ENCODE data around the gene GNAZ. TPM values are rescaled to one million over a fixed set of nuclear protein-coding genes. Genes with fewer than 3 reads are reported as not detected.

GNAZ gene
- total and polyA plus RNA-seq, 2 experiments from 2014 or later, result 0.24 to 0.65 TPM

DNA sequence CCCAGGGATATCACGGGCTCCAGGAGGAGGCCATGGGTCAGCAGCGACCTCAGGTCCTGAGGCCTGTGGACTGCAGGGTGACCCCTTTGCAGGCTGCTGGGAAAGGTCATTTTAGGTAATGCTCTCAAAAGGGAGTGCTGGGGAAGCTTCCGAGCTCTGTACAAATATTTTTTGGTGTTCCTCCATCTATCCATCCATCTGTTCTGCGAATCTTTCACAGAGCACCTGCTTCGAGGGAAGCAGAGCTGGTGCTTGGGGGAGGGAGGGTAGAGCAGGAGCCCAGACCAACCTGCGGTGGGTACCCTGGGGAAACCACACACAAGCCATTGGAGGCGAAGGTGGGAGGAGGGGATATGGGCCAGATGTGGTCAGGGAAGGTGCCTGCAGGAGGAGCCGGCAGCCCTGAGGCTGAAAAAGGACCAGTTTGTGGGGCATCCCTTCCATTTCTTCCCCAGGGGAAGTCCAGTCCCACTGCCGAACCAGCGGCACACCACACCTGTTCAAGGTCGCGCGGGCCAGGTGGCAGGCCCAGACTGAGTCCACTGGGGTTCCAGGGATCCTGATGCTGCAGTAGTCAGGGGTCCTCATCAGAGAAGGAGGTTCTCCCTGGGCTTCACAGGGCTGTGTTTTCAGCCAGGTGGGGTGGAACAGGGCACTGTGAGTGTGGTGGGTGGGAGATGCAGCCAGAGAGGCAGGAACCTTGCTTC, 13.1 kb downstream of the GNAZ start:
- H3F3A ChIP-seq (ENCODE audit: insufficient read depth), result no peaks in the 10 kb centered on the region
- in situ Hi-C loops (cut with MboI), result no loop called here
- H3K9me2 ChIP-seq (ENCODE audit: insufficient read depth), result no peaks in the 10 kb centered on the region
- no peak overlapping the region for H3K4me2 ChIP-seq (ENCODE audit: unreplicated experiment)
- WGBS, 2 experiments (ENCODE audit: low coverage in 1 of 2, low lambda C conversion rate in 2 of 2, missing lambda C conversion rate in 2 of 2), result 69 to 75% methylated on average over 13 of the region's 13 CpGs
- H3K4me1 ChIP-seq (ENCODE audit: insufficient read depth), result no peaks in the 10 kb centered on the region
- no peak for DNase-seq
- H2AFZ ChIP-seq, result no peak overlapping the region
- H3K9ac ChIP-seq, result no peak overlapping the region
- H4K20me1 ChIP-seq (ENCODE audit: insufficient read depth), result no peaks in the 10 kb centered on the region
- no peaks in the 10 kb centered on the region for H3K36me3 ChIP-seq (ENCODE audit: low read depth)
- no peaks in the 10 kb centered on the region for H3K79me2 ChIP-seq (ENCODE audit: insufficient read depth)
- no peak overlapping the region for H3K4me3 ChIP-seq
- TF ChIP-seq EZH2 (IDR thresholded peaks at IDR 0.05; ENCODE audit: insufficient read depth, poor library complexity, severe bottlenecking) (no peak), EZH2phosphoT487 (IDR thresholded peaks at IDR 0.05; ENCODE audit: insufficient read depth, low read depth) (no peak)
- H3K27me3 ChIP-seq (replicated peaks; ENCODE audit: insufficient read depth), result no peaks in the 10 kb centered on the region
- no peak overlapping the region for H3K27ac ChIP-seq
- H3K9me3 ChIP-seq (ENCODE audit: low read depth), result no peaks in the 10 kb centered on the region

GRCh38 chr22:23084453-23085350, 14.4 kb downstream of the GNAZ start:
- TF ChIP-seq EZH2 (IDR thresholded peaks at IDR 0.05; ENCODE audit: insufficient read depth, poor library complexity, severe bottlenecking), result no peak
- no peak for TF ChIP-seq EZH2phosphoT487 (IDR thresholded peaks at IDR 0.05; ENCODE audit: insufficient read depth, low read depth)
- no peak overlapping the region for H3K27ac ChIP-seq
- no peak overlapping the region for H3K4me2 ChIP-seq (ENCODE audit: unreplicated experiment)
- no peaks in the 10 kb centered on the region for H3K27me3 ChIP-seq (replicated peaks; ENCODE audit: insufficient read depth)
- H3F3A ChIP-seq (ENCODE audit: insufficient read depth), result no peaks in the 10 kb centered on the region
- no peak overlapping the region for H3K9ac ChIP-seq
- H3K4me3 ChIP-seq, result no peak overlapping the region
- H3K4me1 ChIP-seq (ENCODE audit: insufficient read depth), result no peaks in the 10 kb centered on the region
- in situ Hi-C loops (cut with MboI), result no loop called here
- no peak overlapping the region for H2AFZ ChIP-seq
- H3K9me2 ChIP-seq (ENCODE audit: insufficient read depth), result no peaks in the 10 kb centered on the region
- no peaks in the 10 kb centered on the region for H3K9me3 ChIP-seq (ENCODE audit: low read depth)
- H3K79me2 ChIP-seq (ENCODE audit: insufficient read depth), result no peaks in the 10 kb centered on the region
- no peak for DNase-seq
- H3K36me3 ChIP-seq (ENCODE audit: low read depth), result no peaks in the 10 kb centered on the region
- H4K20me1 ChIP-seq (ENCODE audit: insufficient read depth), result no peaks in the 10 kb centered on the region
- WGBS, 2 experiments (ENCODE audit: low coverage in 1 of 2, low lambda C conversion rate in 2 of 2, missing lambda C conversion rate in 2 of 2), result 79 to 82% methylated on average over 14 of the region's 14 CpGs

DNA sequence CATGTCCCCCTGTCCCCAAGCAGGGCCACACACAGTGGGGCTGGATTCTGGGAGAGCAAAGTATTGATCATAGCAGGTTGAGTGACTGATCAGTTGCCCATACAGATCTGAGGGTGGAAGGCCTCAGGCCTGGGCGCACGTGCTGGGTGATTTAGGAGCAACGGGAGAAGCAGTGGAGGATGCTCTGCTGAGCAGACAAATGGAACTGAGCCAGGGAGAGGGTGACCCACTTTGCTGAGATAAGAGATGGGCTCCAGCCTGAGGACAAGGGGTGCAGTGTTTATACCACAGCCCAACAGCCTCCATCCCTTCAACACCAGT, 15.0 kb downstream of the GNAZ start:
- H3K9ac ChIP-seq, result no peak overlapping the region
- DNase-seq, result no peak
- no peak overlapping the region for H3K27ac ChIP-seq
- in situ Hi-C loops (cut with MboI), result no loop called here
- no peaks in the 10 kb centered on the region for H3F3A ChIP-seq (ENCODE audit: insufficient read depth)
- H3K9me2 ChIP-seq (ENCODE audit: insufficient read depth), result no peaks in the 10 kb centered on the region
- H4K20me1 ChIP-seq (ENCODE audit: insufficient read depth), result no peaks in the 10 kb centered on the region
- 97 to 98% methylated on average over 3 of the region's 3 CpGs for WGBS, 2 experiments (ENCODE audit: low coverage in 1 of 2, low lambda C conversion rate in 2 of 2, missing lambda C conversion rate in 2 of 2)
- no peaks in the 10 kb centered on the region for H3K79me2 ChIP-seq (ENCODE audit: insufficient read depth)
- H3K36me3 ChIP-seq (ENCODE audit: low read depth), result no peaks in the 10 kb centered on the region
- no peaks in the 10 kb centered on the region for H3K27me3 ChIP-seq (replicated peaks; ENCODE audit: insufficient read depth)
- no peak overlapping the region for H2AFZ ChIP-seq
- no peak for TF ChIP-seq EZH2phosphoT487 (IDR thresholded peaks at IDR 0.05; ENCODE audit: insufficient read depth, low read depth)
- TF ChIP-seq EZH2 (IDR thresholded peaks at IDR 0.05; ENCODE audit: insufficient read depth, poor library complexity, severe bottlenecking), result no peak
- no peak overlapping the region for H3K4me2 ChIP-seq (ENCODE audit: unreplicated experiment)
- no peak overlapping the region for H3K4me3 ChIP-seq
- no peaks in the 10 kb centered on the region for H3K9me3 ChIP-seq (ENCODE audit: low read depth)
- no peaks in the 10 kb centered on the region for H3K4me1 ChIP-seq (ENCODE audit: insufficient read depth)

DNA sequence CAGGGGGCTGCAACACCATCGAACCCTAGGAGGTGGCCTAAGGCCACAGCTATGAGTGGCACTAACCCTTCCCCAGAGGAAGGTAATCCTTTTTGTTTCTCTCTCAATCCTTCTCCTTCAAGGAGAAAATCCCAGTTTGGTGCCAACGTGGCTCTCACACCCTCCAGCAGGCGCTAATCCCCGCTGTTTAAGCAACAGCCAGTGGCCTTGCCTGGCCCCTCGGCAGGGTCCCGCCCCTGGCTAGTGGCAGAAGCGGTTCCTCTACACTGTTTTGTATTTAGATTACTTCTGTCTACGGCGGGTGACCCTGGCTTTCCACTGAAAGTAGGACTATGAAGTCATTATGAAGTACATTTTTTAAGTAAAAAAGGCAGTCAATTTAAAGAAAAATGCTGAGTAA, 15.5 kb downstream of the GNAZ start:
- in situ Hi-C loops (cut with MboI), result no loop called here
- Histone ChIP-seq H3K9ac (no peak overlapping the region), H3K79me2 (ENCODE audit: insufficient read depth) (no peaks in the 10 kb centered on the region), H3K4me2 (ENCODE audit: unreplicated experiment) (no peak overlapping the region), H3F3A (ENCODE audit: insufficient read depth) (no peaks in the 10 kb centered on the region), H3K27me3 (replicated peaks; ENCODE audit: insufficient read depth) (no peaks in the 10 kb centered on the region), H2AFZ (no peak overlapping the region), H3K9me3 (ENCODE audit: low read depth) (no peaks in the 10 kb centered on the region), H3K4me1 (ENCODE audit: insufficient read depth) (no peaks in the 10 kb centered on the region), H3K27ac (no peak overlapping the region), H3K36me3 (ENCODE audit: low read depth) (no peaks in the 10 kb centered on the region), H4K20me1 (ENCODE audit: insufficient read depth) (no peaks in the 10 kb centered on the region), H3K4me3 (no peak overlapping the region), H3K9me2 (ENCODE audit: insufficient read depth) (no peaks in the 10 kb centered on the region)
- DNase-seq, result no peak
- TF ChIP-seq EZH2phosphoT487 (IDR thresholded peaks at IDR 0.05; ENCODE audit: insufficient read depth, low read depth) (no peak), EZH2 (IDR thresholded peaks at IDR 0.05; ENCODE audit: insufficient read depth, poor library complexity, severe bottlenecking) (no peak)
- 65 to 69% methylated on average over 9 of the region's 9 CpGs for WGBS, 2 experiments (ENCODE audit: low coverage in 1 of 2, low lambda C conversion rate in 2 of 2, missing lambda C conversion rate in 2 of 2)
